CD8-positive, alpha-beta memory T cell (primary cell): Measurements from ENCODE around the gene ZSCAN31. TPM values are rescaled to one million over a fixed set of nuclear protein-coding genes. Genes with fewer than 3 reads are reported as not detected.

Source experiments
- CTCF ChIA-PET: fragments of 350-600 bp; sonication (Branson Sonifier 250); formaldehyde crosslinking; loops from one replicate; lab custom pipeline; 2021; ENCODE audit warnings: antibody characterized with exemption; lab: Charles Lee
- POLR2A ChIA-PET: fragments of 350-600 bp; sonication (Branson Sonifier 250); formaldehyde crosslinking; loops from one replicate; lab custom pipeline; 2021; ENCODE audit warnings: antibody characterized with exemption; lab: Charles Lee
- DNase-seq, 5 donors: peaks; one replicate each; pipeline versions ENCODE4 v3.0.0 to v3.0.0-alpha.2; 2020 to 2022; ENCODE audit warnings: mixed read lengths in 1 of 5
- H3K27ac ChIP-seq: one replicate; pipeline ENCODE4 v1.7.0; 2013; ENCODE audit warnings: low read depth, mild to moderate bottlenecking, low read length, moderate library complexity
- H3K27me3 ChIP-seq: 2 replicates; pipeline ENCODE4 v1.7.0; 2013; ENCODE audit warnings: low read length, mild to moderate bottlenecking; ENCODE audit not compliant: insufficient read depth, poor library complexity, severe bottlenecking
- H3K36me3 ChIP-seq: 2 replicates; pipeline ENCODE4 v1.7.0; 2013; ENCODE audit warnings: mild to moderate bottlenecking, low read length, moderate library complexity; ENCODE audit not compliant: insufficient read depth
- H3K4me1 ChIP-seq: 2 replicates; pipeline ENCODE4 v1.7.0; 2013; ENCODE audit warnings: mild to moderate bottlenecking, low read length, moderate library complexity; ENCODE audit not compliant: insufficient read depth
- H3K4me3 ChIP-seq: 2 replicates; pipeline ENCODE4 v1.7.0; 2013; ENCODE audit warnings: mild to moderate bottlenecking, low read length
- H3K9me3 ChIP-seq: 2 replicates; pipeline ENCODE4 v1.7.0; 2013; ENCODE audit warnings: mild to moderate bottlenecking, low read length
- H3K27ac Mint-ChIP-seq, 8 donors: one replicate each; pipeline ENCODE4 v1.8.0; 2020 to 2021; ENCODE audit warnings: mixed read lengths in 8 of 8, mild to moderate bottlenecking in 6 of 8, inconsistent platforms in 3 of 8, moderate library complexity in 3 of 8
- H3K27me3 Mint-ChIP-seq, 2 donors: one replicate each; pipeline ENCODE4 v1.8.0; 2020 to 2021; ENCODE audit warnings: mixed read lengths in 2 of 2, mild to moderate bottlenecking in 1 of 2, moderate library complexity in 1 of 2
- H3K36me3 Mint-ChIP-seq, 3 donors: one replicate each; pipeline ENCODE4 v1.8.0; 2020 to 2021; ENCODE audit warnings: mixed read lengths in 3 of 3, inconsistent platforms in 1 of 3, mild to moderate bottlenecking in 1 of 3
- H3K4me1 Mint-ChIP-seq, 3 donors: one replicate each; pipeline ENCODE4 v1.8.0; 2020 to 2021; ENCODE audit warnings: mixed read lengths in 3 of 3, inconsistent platforms in 1 of 3, mild to moderate bottlenecking in 1 of 3
- H3K4me3 Mint-ChIP-seq, 7 donors: one replicate each; pipeline ENCODE4 v1.8.0; 2020 to 2021; ENCODE audit warnings: mixed read lengths in 7 of 7, mild to moderate bottlenecking in 6 of 7, moderate library complexity in 4 of 7, inconsistent platforms in 2 of 7
- H3K9me3 Mint-ChIP-seq, 5 donors: one replicate each; pipeline ENCODE4 v1.8.0; 2020 to 2022; ENCODE audit warnings: mixed read lengths in 5 of 5, mild to moderate bottlenecking in 3 of 5, moderate library complexity in 2 of 5, inconsistent platforms in 1 of 5
- polyA plus RNA-seq: library from polyadenylated mRNA; unstranded; fragments of 300-500 nt; fragmentation: Illumina TruSeq; gene quantifications from one replicate; pipeline ENCODE4 v1.2.3, GENCODE V29; 2021
- total RNA-seq, 2 experiments: library from RNA; stranded (reverse); gene quantifications; one replicate each; pipeline ENCODE4 v1.2.3, GENCODE V29; 2021

ZSCAN31 gene
- total and polyA plus RNA-seq, 3 experiments from 2014 or later: 0.72 to 2.6 (median 1.1) TPM

DNA sequence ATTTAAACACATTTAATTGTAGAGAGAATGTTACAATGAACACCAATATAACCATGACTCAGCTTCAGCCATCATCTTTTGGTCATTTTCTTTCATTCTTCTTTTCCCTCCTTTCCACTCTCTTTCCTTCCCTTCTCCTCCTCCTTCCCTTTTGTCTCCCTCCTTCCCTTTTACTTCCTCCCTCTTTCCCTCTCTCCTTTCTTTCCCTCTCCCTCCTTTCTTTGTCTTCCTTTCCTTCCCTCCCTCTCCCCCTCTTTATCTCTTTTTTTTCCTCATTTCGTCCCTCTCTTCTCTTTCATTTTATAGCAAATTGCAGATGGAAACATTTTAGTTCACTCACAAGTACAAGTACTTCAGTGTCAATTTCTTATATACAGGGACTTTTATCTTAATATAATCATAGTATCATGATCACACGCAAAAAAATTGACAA is 15.6 kb upstream of the ZSCAN31 start:
- Mint-ChIP-seq H3K4me3 (peak overlapping the region; percentile 1 to 99 (median 95)), H3K27me3 (peaks cover 11 to 15% of the 10 kb centered on the region in 2 donors), H3K9me3 (no peaks in the 10 kb centered on the region), H3K27ac (peak overlapping the region in 5 of 8 donors; percentile 13 to 59 (median 37)), H3K4me1 (peaks cover 38 to 56% (median 48%) of the 10 kb centered on the region in 3 donors), H3K36me3 (peaks cover 0 to 12% (median 0%) of the 10 kb centered on the region in 3 donors)
- Histone ChIP-seq H3K36me3 (no peaks in the 10 kb centered on the region), H3K27me3 (peaks cover 4% of the 10 kb centered on the region), H3K9me3 (no peaks in the 10 kb centered on the region), H3K4me3 (no peak overlapping the region), H3K27ac (peak overlapping the region; percentile 76), H3K4me1 (peaks cover 24% of the 10 kb centered on the region)
- DNase-seq: no peak
- POLR2A ChIA-PET: interaction anchor here (1.0 to 1.1 kb wide), 2 partner anchors 16 kb away, joined by 3 to 4 read pairs; partner anchors contain the start of gene ZSCAN31
- CTCF ChIA-PET: no interaction called here

DNA sequence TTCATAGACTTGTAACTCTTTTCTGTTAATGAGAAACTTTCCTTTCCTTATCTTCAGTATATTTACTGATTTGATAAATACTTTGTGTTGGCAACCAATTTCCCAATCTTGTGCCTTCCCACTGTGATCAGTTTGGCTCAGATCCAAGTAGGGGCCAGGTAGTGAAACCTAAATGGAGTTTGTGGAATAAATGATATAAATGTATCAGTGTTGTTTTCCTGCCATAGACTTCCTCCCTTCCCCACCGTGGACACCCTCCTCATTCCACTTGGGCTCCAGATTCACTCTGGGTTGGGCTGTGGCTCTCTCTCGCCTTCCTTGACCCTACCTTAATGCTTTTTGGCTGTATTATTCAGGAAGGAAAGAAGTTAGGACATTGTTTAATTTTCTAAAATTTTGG is 15.1 kb upstream of the ZSCAN31 start:
- Histone ChIP-seq H3K4me3 (peak overlapping the region; percentile 89), H3K9me3 (no peaks in the 10 kb centered on the region), H3K27ac (peak overlapping the region; percentile 76), H3K4me1 (peaks cover 20% of the 10 kb centered on the region), H3K36me3 (no peaks in the 10 kb centered on the region), H3K27me3 (peaks cover 4% of the 10 kb centered on the region)
- ChIA-PET CTCF (no interaction called here), POLR2A (interaction anchor here (1.1 kb wide), 1 partner anchor 16 kb away, joined by 3 read pairs; the partner anchor contains the start of gene ZSCAN31)
- no peak for DNase-seq
- H3K27me3 Mint-ChIP-seq: peaks cover 11 to 16% of the 10 kb centered on the region in 2 donors
- H3K4me3 Mint-ChIP-seq: peak overlapping the region; percentile 95 to 100 (median 99)
- peak overlapping the region in 3 of 8 donors; percentile 37 to 96 (median 65) for H3K27ac Mint-ChIP-seq
- peaks cover 37 to 52% (median 44%) of the 10 kb centered on the region in 3 donors for H3K4me1 Mint-ChIP-seq
- peaks cover 0 to 12% (median 0%) of the 10 kb centered on the region in 3 donors for H3K36me3 Mint-ChIP-seq
- H3K9me3 Mint-ChIP-seq: no peaks in the 10 kb centered on the region

DNA sequence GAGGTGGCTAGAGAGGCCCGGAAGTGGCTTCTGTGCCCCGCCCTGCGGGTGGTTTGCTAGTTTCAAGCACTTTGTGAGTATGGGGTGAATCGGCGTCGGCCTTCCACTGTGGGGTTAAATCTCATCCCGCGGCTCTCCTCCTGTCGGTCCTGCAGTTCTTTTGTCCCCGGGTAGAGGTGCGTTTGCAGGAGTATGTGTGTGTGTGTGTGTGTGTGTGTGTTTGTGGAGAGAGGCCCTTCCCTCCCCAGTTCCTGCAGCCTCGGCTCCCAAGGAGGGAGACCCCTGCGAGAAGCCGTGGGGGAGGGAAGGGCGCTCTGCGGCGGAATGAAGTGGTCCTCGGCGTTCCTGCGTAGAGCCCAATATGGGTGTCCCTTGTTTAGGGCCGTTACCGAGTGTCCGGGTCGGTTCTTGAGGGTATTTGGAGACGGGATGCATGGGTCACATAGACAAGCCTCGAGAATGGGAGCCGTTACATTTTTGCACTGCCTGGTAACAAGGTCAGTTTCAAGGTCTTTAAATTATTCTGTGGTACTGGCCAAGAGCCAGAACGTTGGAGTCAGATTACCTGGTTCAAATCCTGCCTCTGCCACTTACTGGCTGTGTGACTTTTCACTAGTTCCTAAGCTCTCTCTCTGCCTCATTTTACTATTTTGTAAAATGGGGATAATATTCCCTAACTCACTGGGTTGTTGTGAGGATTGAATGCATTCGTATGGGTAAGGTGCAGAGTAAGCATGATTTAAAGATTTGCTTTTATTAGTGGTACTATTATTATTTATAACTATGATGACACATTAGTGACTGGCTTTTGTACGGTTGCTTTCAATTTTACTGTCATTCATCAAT is 14.2 kb upstream of the ZSCAN31 start, which contains the start of gene ZKSCAN3:
Gene ZKSCAN3 (plus strand): TSS at position 56 of the 846 bp plus-strand sequence. CDS start 9,640 bp downstream, outside the sequence.
- ChIA-PET CTCF (interaction anchor here (0.9 to 1.5 kb wide), 3 partner anchors 14 to 98 kb away, joined by 3 to 6 read pairs (median 4); partner anchors contain the start of gene ZKSCAN4), POLR2A (interaction anchor here (0.6 to 1.1 kb wide), 4 partner anchors 14 to 208 kb away, joined by 3 to 8 read pairs (median 5); partner anchors contain the start of genes ZKSCAN8, ZSCAN26 and ZSCAN31)
- Histone ChIP-seq H3K36me3 (no peaks in the 10 kb centered on the region), H3K27me3 (peaks cover 4% of the 10 kb centered on the region), H3K4me3 (peak within 1 kb of the TSS; percentile 89), H3K9me3 (no peaks in the 10 kb centered on the region), H3K27ac (peak within 1 kb of the TSS; percentile 76), H3K4me1 (peaks cover 11% of the 10 kb centered on the region)
- DNase-seq: peak; percentile 71 to 89 (median 76)
- peaks cover 29 to 42% (median 35%) of the 10 kb centered on the region in 3 donors for H3K4me1 Mint-ChIP-seq
- peaks cover 16 to 21% of the 10 kb centered on the region in 2 donors for H3K27me3 Mint-ChIP-seq
- peaks cover 0 to 11% (median 0%) of the 10 kb centered on the region in 3 donors for H3K36me3 Mint-ChIP-seq
- H3K4me3 Mint-ChIP-seq: peak within 1 kb of the TSS; percentile 95 to 100 (median 99)
- H3K27ac Mint-ChIP-seq: peak within 1 kb of the TSS; percentile 65 to 100 (median 96)
- no peaks in the 10 kb centered on the region for H3K9me3 Mint-ChIP-seq

DNA sequence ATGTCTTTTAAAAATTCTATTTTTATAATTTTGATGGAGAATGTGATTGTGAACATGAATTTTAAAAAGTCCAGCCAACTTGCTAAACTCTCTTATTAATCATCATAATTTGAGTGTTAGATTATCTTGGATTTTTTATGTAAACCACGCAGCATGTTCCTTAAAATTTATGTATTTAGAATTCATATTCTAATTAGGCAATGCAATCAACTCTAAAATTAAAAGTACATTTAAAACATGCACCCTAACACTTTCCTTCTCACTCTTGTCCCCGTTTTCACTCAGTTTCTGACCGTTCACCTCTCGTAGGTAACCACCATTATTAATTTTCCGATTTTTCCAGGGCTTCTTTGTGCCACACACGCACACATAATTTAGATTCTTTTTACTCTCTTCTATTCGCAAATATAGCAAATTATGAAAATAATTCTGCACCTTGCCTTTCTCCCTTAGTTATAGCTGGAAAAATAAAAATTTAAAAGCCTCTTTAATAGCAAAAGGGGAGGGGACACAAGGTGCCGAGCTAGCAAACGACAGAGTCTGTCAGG is 13.5 kb upstream of the ZSCAN31 start:
- Mint-ChIP-seq H3K4me3 (peak overlapping the region; percentile 95 to 100 (median 99)), H3K27ac (peak overlapping the region; percentile 65 to 100 (median 96)), H3K9me3 (no peaks in the 10 kb centered on the region), H3K36me3 (peaks cover 0 to 11% (median 0%) of the 10 kb centered on the region in 3 donors), H3K4me1 (peaks cover 29 to 39% (median 34%) of the 10 kb centered on the region in 3 donors), H3K27me3 (peaks cover 20 to 26% of the 10 kb centered on the region in 2 donors)
- Histone ChIP-seq H3K27ac (peak overlapping the region; percentile 76), H3K4me3 (peak overlapping the region; percentile 89), H3K4me1 (peaks cover 11% of the 10 kb centered on the region), H3K27me3 (peaks cover 6% of the 10 kb centered on the region), H3K36me3 (no peaks in the 10 kb centered on the region), H3K9me3 (no peaks in the 10 kb centered on the region)
- ChIA-PET POLR2A (interaction anchor here (0.6 to 1.0 kb wide), 3 partner anchors 14 to 208 kb away, joined by 3 to 8 read pairs (median 7); partner anchors contain the start of genes ZKSCAN8, ZSCAN26 and ZSCAN31), CTCF (interaction anchor here (0.9 to 1.5 kb wide), 3 partner anchors 13 to 97 kb away, joined by 3 to 6 read pairs (median 4); partner anchors contain the start of gene ZKSCAN4)
- DNase-seq: no peak

DNA sequence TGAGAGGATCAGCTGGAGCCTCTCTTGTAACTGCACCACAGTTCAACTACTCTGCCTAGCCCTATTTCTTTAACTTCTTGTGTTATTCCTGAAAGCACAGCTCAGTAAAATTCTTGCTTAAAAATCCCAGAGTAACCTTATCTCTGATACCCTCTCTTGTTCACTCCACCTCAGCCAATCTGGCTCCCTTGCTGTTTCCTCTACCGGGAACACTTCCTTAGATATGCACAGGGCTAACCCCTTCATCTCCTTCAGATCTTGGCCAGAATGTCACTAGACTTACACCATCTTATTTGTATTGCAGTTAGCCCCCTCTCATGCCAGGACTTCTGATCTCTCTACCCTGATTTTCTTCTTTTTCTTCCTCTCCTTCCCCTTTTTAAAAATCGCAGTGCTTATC is 11.2 kb upstream of the ZSCAN31 start:
- no peak for DNase-seq
- H3K9me3 ChIP-seq: no peaks in the 10 kb centered on the region
- peaks cover 0 to 8% (median 0%) of the 10 kb centered on the region in 3 donors for H3K36me3 Mint-ChIP-seq
- no peaks in the 10 kb centered on the region for H3K36me3 ChIP-seq
- peaks cover 24 to 29% (median 29%) of the 10 kb centered on the region in 3 donors for H3K4me1 Mint-ChIP-seq
- ChIA-PET POLR2A (no interaction called here), CTCF (interaction anchor here (0.8 kb wide), 1 partner anchor 9 kb away, joined by 3 read pairs; no protein-coding TSS in a partner anchor)
- H3K27me3 Mint-ChIP-seq: peaks cover 22 to 36% of the 10 kb centered on the region in 2 donors
- H3K4me1 ChIP-seq: peaks cover 11% of the 10 kb centered on the region
- no peaks in the 10 kb centered on the region for H3K9me3 Mint-ChIP-seq
- peaks cover 7% of the 10 kb centered on the region for H3K27me3 ChIP-seq
- H3K4me3 ChIP-seq: no peak overlapping the region
- no peak overlapping the region for H3K4me3 Mint-ChIP-seq
- no peak overlapping the region for H3K27ac ChIP-seq
- no peak overlapping the region for H3K27ac Mint-ChIP-seq

DNA sequence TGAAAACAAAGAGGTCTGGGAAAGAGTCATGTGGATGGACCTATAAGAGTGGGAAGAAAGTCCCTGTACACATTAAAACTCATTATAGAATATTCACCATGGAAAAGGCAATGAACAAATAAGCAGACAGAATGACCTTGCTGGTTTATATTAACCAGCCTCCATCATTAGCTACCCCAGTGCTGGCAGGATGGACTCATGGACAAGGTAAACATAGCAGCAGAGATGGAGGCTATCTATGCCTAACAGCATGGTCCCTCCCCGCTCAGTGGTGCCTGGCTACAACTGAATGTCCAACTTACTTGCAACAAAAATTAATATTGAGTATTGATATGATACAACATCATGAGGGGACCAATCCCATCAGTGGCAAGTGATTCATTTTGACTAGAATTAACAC is 9.3 kb upstream of the ZSCAN31 start:
- ChIA-PET CTCF (interaction anchor here (1.3 kb wide), 1 partner anchor 11 kb away, joined by 3 read pairs; no protein-coding TSS in a partner anchor), POLR2A (no interaction called here)
- Histone ChIP-seq H3K4me3 (no peak overlapping the region), H3K9me3 (no peaks in the 10 kb centered on the region), H3K27me3 (peaks cover 7% of the 10 kb centered on the region), H3K4me1 (no peaks in the 10 kb centered on the region), H3K36me3 (no peaks in the 10 kb centered on the region), H3K27ac (no peak overlapping the region)
- peaks cover 7 to 10% (median 9%) of the 10 kb centered on the region in 3 donors for H3K4me1 Mint-ChIP-seq
- peaks cover 0 to 7% (median 1%) of the 10 kb centered on the region in 3 donors for H3K36me3 Mint-ChIP-seq
- peaks cover 22 to 41% of the 10 kb centered on the region in 2 donors for H3K27me3 Mint-ChIP-seq
- peaks cover 0 to 8% (median 0%) of the 10 kb centered on the region in 5 donors for H3K9me3 Mint-ChIP-seq
- no peak for DNase-seq
- H3K4me3 Mint-ChIP-seq: no peak overlapping the region
- no peak overlapping the region for H3K27ac Mint-ChIP-seq

DNA sequence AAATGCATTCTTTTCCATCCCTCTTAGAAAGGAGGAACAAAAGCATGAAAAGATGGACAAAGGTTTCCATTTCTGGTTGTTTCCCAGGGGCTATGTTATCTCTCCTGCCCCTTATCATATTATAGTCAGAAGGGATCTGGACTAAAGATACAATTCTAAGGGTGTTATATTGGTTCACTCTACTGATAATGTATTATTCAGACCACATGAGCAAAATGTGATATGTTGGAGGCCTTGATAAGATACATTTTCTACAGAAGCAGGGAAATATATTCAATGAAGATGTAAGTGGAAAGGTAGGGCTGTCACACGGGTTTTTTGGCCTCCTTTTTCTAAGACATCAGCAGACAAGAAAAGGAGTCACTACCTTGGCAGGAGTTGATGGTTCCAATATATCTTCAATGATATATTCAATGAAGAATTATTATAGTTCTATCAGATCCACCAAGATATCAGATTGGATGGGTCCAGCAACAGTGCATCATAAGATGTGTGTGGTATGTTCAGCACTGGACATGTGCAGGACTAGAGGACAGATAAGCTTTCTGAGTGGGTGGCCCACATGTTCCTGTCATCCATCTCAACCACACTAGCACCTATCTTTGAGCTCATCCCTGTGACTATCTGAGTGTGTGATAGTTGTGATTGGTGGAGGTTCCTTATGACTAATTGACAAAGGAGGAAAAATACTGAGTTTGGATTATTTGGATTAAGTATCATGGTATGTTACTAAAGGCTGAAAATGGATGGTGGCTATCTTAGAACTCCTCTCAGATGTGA is 8.1 kb upstream of the ZSCAN31 start:
- no peaks in the 10 kb centered on the region for H3K36me3 ChIP-seq
- H3K9me3 Mint-ChIP-seq: peaks cover 0 to 9% (median 3%) of the 10 kb centered on the region in 5 donors
- no peak overlapping the region for H3K4me3 ChIP-seq
- peaks cover 21 to 41% of the 10 kb centered on the region in 2 donors for H3K27me3 Mint-ChIP-seq
- ChIA-PET CTCF (interaction anchor here (1.3 kb wide), 1 partner anchor 12 kb away, joined by 3 read pairs; no protein-coding TSS in a partner anchor), POLR2A (no interaction called here)
- DNase-seq: no peak
- peaks cover 0 to 1% (median 0%) of the 10 kb centered on the region in 3 donors for H3K36me3 Mint-ChIP-seq
- H3K27me3 ChIP-seq: peaks cover 7% of the 10 kb centered on the region
- H3K4me1 ChIP-seq: no peaks in the 10 kb centered on the region
- no peak overlapping the region for H3K4me3 Mint-ChIP-seq
- no peaks in the 10 kb centered on the region for H3K9me3 ChIP-seq
- no peak overlapping the region for H3K27ac ChIP-seq
- H3K4me1 Mint-ChIP-seq: no peaks in the 10 kb centered on the region
- no peak overlapping the region for H3K27ac Mint-ChIP-seq
